Measurements from ENCODE around the gene ZNF280D. TPM values are rescaled to one million over a fixed set of nuclear protein-coding genes. Genes with fewer than 3 reads are reported as not detected.

ZNF280D gene
- total and polyA plus RNA-seq, 2 of the 13 experiments (the other 11 are each of a cell fraction or from before 2014, with no cell fraction given), result 7.1 to 11.9 TPM

DNA sequence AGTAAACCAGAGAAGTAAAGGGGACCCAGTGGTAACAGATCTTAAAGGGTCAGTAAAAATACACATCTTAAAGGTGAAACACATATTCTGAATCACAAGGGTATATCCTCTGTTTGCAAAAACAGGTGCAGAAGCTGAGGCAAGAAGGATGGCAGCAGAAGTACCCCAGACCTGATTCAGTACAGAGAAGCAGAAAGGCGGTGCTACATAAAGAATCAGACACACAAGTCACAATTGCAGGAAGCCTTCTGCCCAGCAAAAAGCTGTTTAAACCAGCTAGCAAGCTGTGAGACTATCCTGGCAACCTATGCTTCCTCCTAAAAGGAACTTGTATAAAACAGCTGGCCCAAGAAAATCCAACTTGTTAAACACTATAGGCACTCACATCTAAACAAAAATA, 49.4 kb downstream of the ZNF280D start:
- no peak overlapping the region for H3K27ac ChIP-seq (ENCODE audit: extremely low read length, insufficient read depth, low read length)
- BruUV-seq (replicated peaks), result no TSS peak
- in situ Hi-C loops (cut with HindIII; ENCODE audit: extremely low pct_ligation_motif_present, low pct_unique_long_range_greater_than_20kb) (no loop called here), intact Hi-C loops (cut with micrococcal nuclease; ENCODE audit: unreplicated experiment) (loop anchor here (5.0 kb wide), 1 partner anchor 33 kb away; no protein-coding TSS in a partner anchor)
- WGBS (ENCODE audit: low lambda C conversion rate), result 100% methylated on average over 1 of the region's 1 CpG
- no peak overlapping the region for H2AFZ ChIP-seq (ENCODE audit: low read length)
- ChIA-PET CTCF (ENCODE audit: low intra/inter-chr PET ratio, low total read pairs) (no interaction called here), POLR2A (no interaction called here)
- FAIRE-seq (no peak), DNase-seq (ENCODE audit: low spot score) (no peak), ATAC-seq (no peak)
- no peak overlapping the region for H3K9ac ChIP-seq (ENCODE audit: insufficient read depth, low read depth, low read length)
- TF ChIP-seq FOXA1 (IDR thresholded peaks at IDR 0.05) (no peak), FOXA1 (CRISPR knock-in tag; IDR thresholded peaks at IDR 0.05) (no peak)
- TF ChIP-seq, protein P1, sequence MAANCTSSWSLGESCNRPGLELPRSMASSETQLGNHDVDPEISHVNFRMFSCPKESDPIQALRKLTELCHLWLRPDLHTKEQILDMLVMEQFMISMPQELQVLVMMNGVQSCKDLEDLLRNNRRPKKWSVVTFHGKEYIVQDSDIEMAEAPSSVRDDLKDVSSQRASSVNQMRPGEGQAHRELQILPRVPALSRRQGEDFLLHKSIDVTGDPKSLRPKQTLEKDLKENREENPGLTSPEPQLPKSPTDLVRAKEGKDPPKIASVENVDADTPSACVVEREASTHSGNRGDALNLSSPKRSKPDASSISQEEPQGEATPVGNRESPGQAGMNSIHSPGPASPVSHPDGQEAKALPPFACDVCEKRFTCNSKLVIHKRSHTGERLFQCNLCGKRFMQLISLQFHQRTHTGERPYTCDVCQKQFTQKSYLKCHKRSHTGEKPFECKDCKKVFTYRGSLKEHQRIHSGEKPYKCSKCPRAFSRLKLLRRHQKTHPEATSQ (CRISPR knock-in tag; IDR thresholded peaks at IDR 0.05; ENCODE audit: borderline replicate concordance), result no peak
- no peaks in the 10 kb centered on the region for H4K20me1 ChIP-seq (ENCODE audit: insufficient read depth, low read length)
- no peaks in the 10 kb centered on the region for H3K27me3 ChIP-seq (ENCODE audit: control insufficient read depth in 1 of 2, insufficient read depth in 2 of 2, low read length in 2 of 2)
- no peaks in the 10 kb centered on the region for H3K9me3 ChIP-seq (ENCODE audit: low read length)
- no peaks in the 10 kb centered on the region for H3K79me2 ChIP-seq (ENCODE audit: insufficient read depth, low read length)
- no peaks in the 10 kb centered on the region for H3K36me3 ChIP-seq (replicated peaks in 1 of 2; ENCODE audit: control insufficient read depth in 1 of 2, insufficient read depth in 2 of 2, low read length in 2 of 2)
- no peaks in the 10 kb centered on the region for H3K4me1 ChIP-seq (ENCODE audit: insufficient read depth, low read length)
- no peak overlapping the region for H3K4me2 ChIP-seq (ENCODE audit: low read depth, low read length)
- H3K4me3 ChIP-seq (replicated peaks in 1 of 3; ENCODE audit: insufficient read depth in 1 of 3, low read depth in 2 of 3, low read length in 3 of 3), result no peak overlapping the region

DNA sequence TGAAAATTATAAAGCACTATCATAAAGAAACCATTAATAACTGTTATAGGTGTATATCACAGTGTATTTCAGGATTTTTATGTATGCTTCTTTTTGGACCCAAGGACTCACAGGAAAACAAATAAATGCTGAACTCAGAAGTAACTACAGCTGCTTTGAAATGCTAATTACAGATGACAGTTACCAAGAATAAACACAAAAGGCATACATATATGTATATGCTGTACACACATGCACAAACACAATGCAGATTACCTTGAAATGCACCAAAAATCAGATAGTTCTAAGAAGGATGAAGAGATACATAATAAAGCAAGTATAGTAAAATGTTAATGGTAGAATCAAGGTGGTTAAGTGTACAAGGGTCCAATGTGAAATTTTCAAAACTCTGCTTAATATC, 52.2 kb downstream of the ZNF280D start:
- POLR2A ChIA-PET, result no interaction called here
- no peaks in the 10 kb centered on the region for H3K79me2 ChIP-seq (ENCODE audit: insufficient read depth, low read length)
- H3K36me3 ChIP-seq (replicated peaks in 1 of 2; ENCODE audit: control insufficient read depth in 1 of 2, insufficient read depth in 2 of 2, low read length in 2 of 2), result no peaks in the 10 kb centered on the region
- no peaks in the 10 kb centered on the region for H3K27me3 ChIP-seq (ENCODE audit: control insufficient read depth in 1 of 2, insufficient read depth in 2 of 2, low read length in 2 of 2)
- no peak overlapping the region for H3K9ac ChIP-seq (ENCODE audit: insufficient read depth, low read depth, low read length)
- no peak overlapping the region for H2AFZ ChIP-seq (ENCODE audit: low read length)
- peaks cover 7% of the 10 kb centered on the region; the same call in 1 of the 2 replicates for H3K4me1 ChIP-seq (ENCODE audit: insufficient read depth, low read length)
- H3K27ac ChIP-seq (ENCODE audit: extremely low read length, insufficient read depth, low read length), result no peak overlapping the region
- intact Hi-C loops (cut with micrococcal nuclease; ENCODE audit: unreplicated experiment), result loop anchor here (5.0 kb wide), 1 partner anchor 36 kb away; no protein-coding TSS in a partner anchor
- ATAC-seq (no peak), DNase-seq (ENCODE audit: low spot score) (no peak), FAIRE-seq (no peak)
- BruUV-seq (replicated peaks), result no TSS peak
- H3K4me2 ChIP-seq (ENCODE audit: low read depth, low read length), result no peak overlapping the region
- no peaks in the 10 kb centered on the region for H3K9me3 ChIP-seq (ENCODE audit: low read length)
- in situ Hi-C loops (cut with HindIII; ENCODE audit: extremely low pct_ligation_motif_present, low pct_unique_long_range_greater_than_20kb), result no loop called here
- CTCF ChIA-PET (ENCODE audit: low intra/inter-chr PET ratio, low total read pairs), result no interaction called here
- H3K4me3 ChIP-seq (replicated peaks in 1 of 3; ENCODE audit: insufficient read depth in 1 of 3, low read depth in 2 of 3, low read length in 3 of 3), result no peak overlapping the region
- H4K20me1 ChIP-seq (ENCODE audit: insufficient read depth, low read length), result no peaks in the 10 kb centered on the region
- TF ChIP-seq, protein P2, sequence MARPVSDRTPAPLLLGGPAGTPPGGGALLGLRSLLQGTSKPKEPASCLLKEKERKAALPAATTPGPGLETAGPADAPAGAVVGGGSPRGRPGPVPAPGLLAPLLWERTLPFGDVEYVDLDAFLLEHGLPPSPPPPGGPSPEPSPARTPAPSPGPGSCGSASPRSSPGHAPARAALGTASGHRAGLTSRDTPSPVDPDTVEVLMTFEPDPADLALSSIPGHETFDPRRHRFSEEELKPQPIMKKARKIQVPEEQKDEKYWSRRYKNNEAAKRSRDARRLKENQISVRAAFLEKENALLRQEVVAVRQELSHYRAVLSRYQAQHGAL (CRISPR knock-in tag; IDR thresholded peaks at IDR 0.05; ENCODE audit: not compliant biosample characterization), result no peak
- TF ChIP-seq NRL (CRISPR knock-in tag; IDR thresholded peaks at IDR 0.05; ENCODE audit: borderline replicate concordance) (no peak), ZNF343 (CRISPR knock-in tag; IDR thresholded peaks at IDR 0.05) (no peak), ZBTB38 (CRISPR knock-in tag; IDR thresholded peaks at IDR 0.05) (no peak), BCL6 (CRISPR knock-in tag; IDR thresholded peaks at IDR 0.05) (no peak)
- TF ChIP-seq, protein P3, sequence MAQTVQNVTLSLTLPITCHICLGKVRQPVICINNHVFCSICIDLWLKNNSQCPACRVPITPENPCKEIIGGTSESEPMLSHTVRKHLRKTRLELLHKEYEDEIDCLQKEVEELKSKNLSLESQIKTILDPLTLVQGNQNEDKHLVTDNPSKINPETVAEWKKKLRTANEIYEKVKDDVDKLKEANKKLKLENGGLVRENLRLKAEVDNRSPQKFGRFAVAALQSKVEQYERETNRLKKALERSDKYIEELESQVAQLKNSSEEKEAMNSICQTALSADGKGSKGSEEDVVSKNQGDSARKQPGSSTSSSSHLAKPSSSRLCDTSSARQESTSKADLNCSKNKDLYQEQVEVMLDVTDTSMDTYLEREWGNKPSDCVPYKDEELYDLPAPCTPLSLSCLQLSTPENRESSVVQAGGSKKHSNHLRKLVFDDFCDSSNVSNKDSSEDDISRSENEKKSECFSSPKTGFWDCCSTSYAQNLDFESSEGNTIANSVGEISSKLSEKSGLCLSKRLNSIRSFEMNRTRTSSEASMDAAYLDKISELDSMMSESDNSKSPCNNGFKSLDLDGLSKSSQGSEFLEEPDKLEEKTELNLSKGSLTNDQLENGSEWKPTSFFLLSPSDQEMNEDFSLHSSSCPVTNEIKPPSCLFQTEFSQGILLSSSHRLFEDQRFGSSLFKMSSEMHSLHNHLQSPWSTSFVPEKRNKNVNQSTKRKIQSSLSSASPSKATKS (CRISPR knock-in tag; IDR thresholded peaks at IDR 0.05), result no peak
- TF ChIP-seq, protein P4, sequence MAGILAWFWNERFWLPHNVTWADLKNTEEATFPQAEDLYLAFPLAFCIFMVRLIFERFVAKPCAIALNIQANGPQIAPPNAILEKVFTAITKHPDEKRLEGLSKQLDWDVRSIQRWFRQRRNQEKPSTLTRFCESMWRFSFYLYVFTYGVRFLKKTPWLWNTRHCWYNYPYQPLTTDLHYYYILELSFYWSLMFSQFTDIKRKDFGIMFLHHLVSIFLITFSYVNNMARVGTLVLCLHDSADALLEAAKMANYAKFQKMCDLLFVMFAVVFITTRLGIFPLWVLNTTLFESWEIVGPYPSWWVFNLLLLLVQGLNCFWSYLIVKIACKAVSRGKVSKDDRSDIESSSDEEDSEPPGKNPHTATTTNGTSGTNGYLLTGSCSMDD (CRISPR knock-in tag; IDR thresholded peaks at IDR 0.05), result no peak
- TF ChIP-seq, protein P5, sequence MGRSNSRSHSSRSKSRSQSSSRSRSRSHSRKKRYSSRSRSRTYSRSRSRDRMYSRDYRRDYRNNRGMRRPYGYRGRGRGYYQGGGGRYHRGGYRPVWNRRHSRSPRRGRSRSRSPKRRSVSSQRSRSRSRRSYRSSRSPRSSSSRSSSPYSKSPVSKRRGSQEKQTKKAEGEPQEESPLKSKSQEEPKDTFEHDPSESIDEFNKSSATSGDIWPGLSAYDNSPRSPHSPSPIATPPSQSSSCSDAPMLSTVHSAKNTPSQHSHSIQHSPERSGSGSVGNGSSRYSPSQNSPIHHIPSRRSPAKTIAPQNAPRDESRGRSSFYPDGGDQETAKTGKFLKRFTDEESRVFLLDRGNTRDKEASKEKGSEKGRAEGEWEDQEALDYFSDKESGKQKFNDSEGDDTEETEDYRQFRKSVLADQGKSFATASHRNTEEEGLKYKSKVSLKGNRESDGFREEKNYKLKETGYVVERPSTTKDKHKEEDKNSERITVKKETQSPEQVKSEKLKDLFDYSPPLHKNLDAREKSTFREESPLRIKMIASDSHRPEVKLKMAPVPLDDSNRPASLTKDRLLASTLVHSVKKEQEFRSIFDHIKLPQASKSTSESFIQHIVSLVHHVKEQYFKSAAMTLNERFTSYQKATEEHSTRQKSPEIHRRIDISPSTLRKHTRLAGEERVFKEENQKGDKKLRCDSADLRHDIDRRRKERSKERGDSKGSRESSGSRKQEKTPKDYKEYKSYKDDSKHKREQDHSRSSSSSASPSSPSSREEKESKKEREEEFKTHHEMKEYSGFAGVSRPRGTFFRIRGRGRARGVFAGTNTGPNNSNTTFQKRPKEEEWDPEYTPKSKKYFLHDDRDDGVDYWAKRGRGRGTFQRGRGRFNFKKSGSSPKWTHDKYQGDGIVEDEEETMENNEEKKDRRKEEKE (IDR thresholded peaks at IDR 0.05), result no peak
